Psoas muscle (tissue), 8 donors: ENCODE results near the gene MICU1. TPM values are rescaled to one million over a fixed set of nuclear protein-coding genes. Genes with fewer than 3 reads are reported as not detected.

Source experiments
- ATAC-seq, 4 donors: fragments of 200-7000 bp; cut with Tn5 transposase; one replicate each; pipeline ENCODE4 v1.9.1; 2020; ENCODE audit warnings: moderate library complexity in 3 of 4, mild to moderate bottlenecking in 2 of 4
- DNase-seq, 2 donors: peaks; one replicate each; pipeline ENCODE4 v3.0.0-alpha.2; 2020
- H3K27ac ChIP-seq: fragments of 200-600 bp; one replicate; pipeline ENCODE4 v1.8.0; 2022
- H3K27me3 ChIP-seq, 3 donors: fragments of 200-600 bp in 1 of 3; one replicate each; pipeline versions ENCODE4 v1.6.1 to v1.8.0; 2013 to 2022; ENCODE audit warnings: low read length in 2 of 3, mild to moderate bottlenecking in 2 of 3, moderate library complexity in 1 of 3; ENCODE audit not compliant: insufficient read depth in 3 of 3
- H3K36me3 ChIP-seq, 2 donors: fragments of 200-600 bp in 1 of 2; one replicate each; pipeline versions ENCODE4 v1.6.1 to v1.8.0; 2013 to 2022; ENCODE audit warnings: low read depth in 1 of 2, mild to moderate bottlenecking in 1 of 2, moderate library complexity in 1 of 2; ENCODE audit not compliant: insufficient read depth in 1 of 2
- H3K4me1 ChIP-seq: fragments of 200-600 bp; one replicate; pipeline ENCODE4 v1.8.0; 2022
- H3K4me3 ChIP-seq: fragments of 200-600 bp; one replicate; pipeline ENCODE4 v1.8.0; 2022; ENCODE audit warnings: mild to moderate bottlenecking
- H3K9me3 ChIP-seq: fragments of 200-600 bp; one replicate; pipeline ENCODE4 v1.8.0; 2022
- WGBS, 3 donors: extraction: QIAGEN DNeasy Blood & Tissue Kit; methylation state at CpG; one replicate each; pipeline versions ENCODE4 v1.1.6 to v1.1.7; 2013; 5-methylcytosine and 5-hydroxymethylcytosine counted together
- intact Hi-C, 2 donors: fragments of 100-400 bp; cut with DNase I; formaldehyde crosslinking; loops; one replicate each; pipeline versions ENCODE4 v1.11.0 to v1.14.2; 2022
- polyA plus RNA-seq, 3 donors: library from polyadenylated mRNA; stranded (reverse); fragments of 200-250 nt; gene quantifications; one replicate each; pipeline ENCODE4 v1.2.3, GENCODE V29; 2013
- total RNA-seq, 4 donors: library from RNA; stranded (reverse); fragmentation: NEBNext Ultra II Directional in 2 of 4; extraction: Animal tissue kit (Norgen Biotek cat#: 25700) in 2 of 4; gene quantifications; one replicate each; pipeline versions ENCODE4 v1.2.1 to v1.2.4, GENCODE V29; 2021 to 2023
- TF ChIP-seq, protein P1 (sequence below): fragments of 200-600 bp; IDR thresholded peaks from one replicate; pipeline ENCODE4 v1.8.0; 2022; ENCODE audit warnings: antibody characterized with exemption
- donor health status: healthy with polysubstance abuse.
- donor health status: DM: no; HTN: no; CAD: no; lungs with moderate emphysema.
- donor health status: Bipolar disorder and iron deficiency.
- donor health status: healthy.
- donor health status: DM: yes; HTN: yes; CAD: no.
- donor health status: DM: no; HTN: no; CAD: no.
- donor health status: DM: no; HTN: no; CAD: no.
- donor health status: DM: yes; HTN: yes; CAD: no.

The MICU1 gene
- total and polyA plus RNA-seq, 7 donors: 31.0 to 57.8 (median 37.3) TPM

DNA sequence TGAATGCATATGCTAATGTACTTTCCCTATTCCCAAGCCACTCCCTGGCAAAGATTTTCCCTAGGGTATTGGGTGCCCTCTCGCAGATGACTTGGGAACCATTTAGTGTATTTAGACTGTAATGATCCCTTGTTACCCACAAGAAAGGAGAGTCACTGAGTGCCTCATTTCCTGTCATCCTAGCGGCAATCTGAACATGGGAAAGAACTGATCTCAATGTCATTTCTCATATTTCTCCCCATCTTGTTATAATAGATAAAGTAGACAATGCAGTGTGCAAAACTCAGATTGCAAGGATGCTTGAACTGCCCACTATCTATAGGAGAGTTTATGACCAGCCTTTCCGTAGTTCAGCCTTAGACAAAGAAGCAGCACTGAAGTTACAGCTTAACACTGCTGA is 123.3 kb downstream of the MICU1 start:
- intact Hi-C loops: no loop called here
- DNase-seq (no peak), ATAC-seq (no peak)
- no peak overlapping the region for H3K4me3 ChIP-seq
- H3K27ac ChIP-seq: no peak overlapping the region
- WGBS, 3 donors: 93 to 99% (median 99%) methylated on average over 3 of the region's 3 CpGs
- no peaks in the 10 kb centered on the region for H3K27me3 ChIP-seq
- peaks cover 0 to 5% of the 10 kb centered on the region in 2 donors for H3K36me3 ChIP-seq
- TF ChIP-seq, protein P1, sequence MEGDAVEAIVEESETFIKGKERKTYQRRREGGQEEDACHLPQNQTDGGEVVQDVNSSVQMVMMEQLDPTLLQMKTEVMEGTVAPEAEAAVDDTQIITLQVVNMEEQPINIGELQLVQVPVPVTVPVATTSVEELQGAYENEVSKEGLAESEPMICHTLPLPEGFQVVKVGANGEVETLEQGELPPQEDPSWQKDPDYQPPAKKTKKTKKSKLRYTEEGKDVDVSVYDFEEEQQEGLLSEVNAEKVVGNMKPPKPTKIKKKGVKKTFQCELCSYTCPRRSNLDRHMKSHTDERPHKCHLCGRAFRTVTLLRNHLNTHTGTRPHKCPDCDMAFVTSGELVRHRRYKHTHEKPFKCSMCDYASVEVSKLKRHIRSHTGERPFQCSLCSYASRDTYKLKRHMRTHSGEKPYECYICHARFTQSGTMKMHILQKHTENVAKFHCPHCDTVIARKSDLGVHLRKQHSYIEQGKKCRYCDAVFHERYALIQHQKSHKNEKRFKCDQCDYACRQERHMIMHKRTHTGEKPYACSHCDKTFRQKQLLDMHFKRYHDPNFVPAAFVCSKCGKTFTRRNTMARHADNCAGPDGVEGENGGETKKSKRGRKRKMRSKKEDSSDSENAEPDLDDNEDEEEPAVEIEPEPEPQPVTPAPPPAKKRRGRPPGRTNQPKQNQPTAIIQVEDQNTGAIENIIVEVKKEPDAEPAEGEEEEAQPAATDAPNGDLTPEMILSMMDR: no peak
- H3K9me3 ChIP-seq: peaks cover 10% of the 10 kb centered on the region
- H3K4me1 ChIP-seq: no peaks in the 10 kb centered on the region

- Histone ChIP-seq H3K27ac (no peak overlapping the region), H3K4me3 (no peak overlapping the region), H3K27me3 (no peaks in the 10 kb centered on the region), H3K36me3 (no peaks in the 10 kb centered on the region), H3K4me1 (no peaks in the 10 kb centered on the region), H3K9me3 (peaks cover 9% of the 10 kb centered on the region)
- DNase-seq: no peak
- 88 to 89% (median 88%) methylated on average over 1 of the region's 1 CpG for WGBS, 3 donors
- ATAC-seq: no peak
- TF ChIP-seq, protein P1: no peak
- intact Hi-C loops: no loop called here
These were observed 126.2 kb downstream of the MICU1 start for GRCh38 chr10:72499701-72500100.

- Histone ChIP-seq H3K9me3 (no peaks in the 10 kb centered on the region), H3K36me3 (no peaks in the 10 kb centered on the region), H3K27ac (no peak overlapping the region), H3K27me3 (no peaks in the 10 kb centered on the region), H3K4me1 (no peaks in the 10 kb centered on the region), H3K4me3 (no peak overlapping the region)
- no peak for ATAC-seq
- TF ChIP-seq, protein P1: no peak
- intact Hi-C loops: no loop called here
- DNase-seq: no peak
- 71 to 80% (median 73%) methylated on average over 4 of the region's 4 CpGs for WGBS, 3 donors
These were observed 134.9 kb downstream of the MICU1 start for GRCh38 chr10:72490951-72491350.

DNA sequence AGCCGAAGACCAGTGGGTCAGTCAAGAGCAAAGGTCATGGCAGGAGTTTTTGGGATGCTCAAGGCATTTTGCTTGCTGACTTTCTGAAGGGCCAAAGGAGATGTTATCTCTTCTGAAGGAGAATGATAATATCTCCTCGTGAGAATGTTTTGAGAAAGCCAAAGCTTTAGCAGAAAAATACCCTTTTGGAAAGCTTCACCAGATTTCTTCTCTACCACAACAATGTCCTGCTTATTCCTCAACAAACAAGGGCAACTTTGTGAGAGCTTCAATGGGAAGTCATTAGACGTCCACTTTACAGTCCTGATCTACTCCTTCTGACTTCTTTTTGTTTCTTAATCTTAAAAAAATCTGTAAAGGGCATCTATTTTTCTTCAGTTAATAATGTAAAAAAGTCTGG is 138.4 kb downstream of the MICU1 start:
- no peak overlapping the region for H3K4me3 ChIP-seq
- DNase-seq (no peak), ATAC-seq (no peak)
- no peaks in the 10 kb centered on the region for H3K9me3 ChIP-seq
- H3K36me3 ChIP-seq: peaks cover 0 to 4% of the 10 kb centered on the region in 2 donors
- intact Hi-C loops: no loop called here
- TF ChIP-seq, protein P1: no peak
- 93 to 95% (median 94%) methylated on average over 3 of the region's 3 CpGs for WGBS, 3 donors
- H3K27me3 ChIP-seq: no peaks in the 10 kb centered on the region
- H3K27ac ChIP-seq: no peak overlapping the region
- H3K4me1 ChIP-seq: no peaks in the 10 kb centered on the region

DNA sequence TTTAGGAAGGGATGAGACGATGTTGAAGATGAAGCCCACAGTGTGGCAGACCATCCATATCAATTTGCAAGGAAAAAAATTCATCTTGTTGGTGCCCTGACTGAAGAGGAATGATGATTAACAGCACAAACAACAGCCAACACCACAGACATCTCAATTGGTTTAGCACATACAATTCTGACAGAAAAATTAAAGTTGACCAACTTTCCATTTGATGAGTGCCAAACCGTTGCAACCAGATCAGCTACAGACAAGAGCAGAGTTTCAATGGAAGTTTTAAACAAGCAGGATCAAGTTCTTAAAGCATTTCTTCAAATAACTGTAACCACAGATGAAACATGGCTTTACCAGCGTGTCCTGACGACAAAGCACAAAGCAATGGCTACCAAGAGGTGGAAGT is 138.8 kb downstream of the MICU1 start:
- intact Hi-C loops: no loop called here
- Histone ChIP-seq H3K27me3 (no peaks in the 10 kb centered on the region), H3K36me3 (peaks cover 0 to 4% of the 10 kb centered on the region in 2 donors), H3K9me3 (no peaks in the 10 kb centered on the region), H3K4me1 (no peaks in the 10 kb centered on the region), H3K4me3 (no peak overlapping the region), H3K27ac (no peak overlapping the region)
- DNase-seq (no peak), ATAC-seq (no peak)
- TF ChIP-seq, protein P1: no peak
- 85 to 90% (median 87%) methylated on average over 4 of the region's 4 CpGs for WGBS, 3 donors
